Lung (tissue), 12 donors: Measurements from ENCODE around the gene CCNY. TPM values are rescaled to one million over a fixed set of nuclear protein-coding genes. Genes with fewer than 3 reads are reported as not detected.
"Not testable (repeated sequence)": the region's sequence is repeated elsewhere in the genome, so short reads cannot be mapped to it uniquely, and the experiment has no call there.

ENCODE experiments used
- ATAC-seq: fragments of 200-7000 bp; cut with Tn5 transposase; one replicate; pipeline ENCODE4 v1.9.1; 2020; ENCODE audit warnings: moderate number of reproducible peaks; ENCODE audit not compliant: insufficient read depth, low FRiP score
- DNase-seq, 3 donors: peaks; one replicate each; pipeline ENCODE4 v3.0.0-alpha.2; 2013 to 2017
- H3K27ac ChIP-seq, 2 donors: one replicate each; pipeline ENCODE4 v1.5.1; 2013; ENCODE audit warnings: mild to moderate bottlenecking in 2 of 2, moderate library complexity in 2 of 2, control low read depth in 1 of 2, inconsistent platforms in 1 of 2, low read depth in 1 of 2, low read length in 1 of 2
- H3K27me3 ChIP-seq, 3 donors: one replicate each; pipeline ENCODE4 v1.5.1; 2013; ENCODE audit warnings: low read length in 2 of 3; ENCODE audit not compliant: control insufficient read depth in 3 of 3, insufficient read depth in 3 of 3
- H3K36me3 ChIP-seq, 4 donors: one replicate each; pipeline ENCODE4 v1.5.1; 2013; ENCODE audit warnings: low read length in 4 of 4, mild to moderate bottlenecking in 1 of 4, moderate library complexity in 1 of 4; ENCODE audit not compliant: control insufficient read depth in 4 of 4, insufficient read depth in 4 of 4
- H3K4me1 ChIP-seq, 5 donors: one replicate each; pipeline ENCODE4 v1.5.1; 2013; ENCODE audit warnings: low read length in 5 of 5, mild to moderate bottlenecking in 2 of 5, moderate library complexity in 1 of 5; ENCODE audit not compliant: control insufficient read depth in 5 of 5, insufficient read depth in 5 of 5
- H3K4me3 ChIP-seq: one replicate; pipeline ENCODE4 v1.5.1; 2013; ENCODE audit warnings: mild to moderate bottlenecking, control low read depth, moderate library complexity
- H3K9ac ChIP-seq, 2 donors: one replicate each; pipeline ENCODE4 v1.5.1; 2013; ENCODE audit warnings: low read length in 2 of 2, control low read depth in 1 of 2; ENCODE audit not compliant: insufficient read depth in 1 of 2
- H3K9me3 ChIP-seq, 4 donors: one replicate each; pipeline ENCODE4 v1.5.1; 2013; ENCODE audit warnings: low read length in 3 of 4, mild to moderate bottlenecking in 1 of 4, moderate library complexity in 1 of 4; ENCODE audit not compliant: control insufficient read depth in 4 of 4, insufficient read depth in 3 of 4
- WGBS, 2 donors: extraction: QIAGEN DNeasy Blood & Tissue Kit; methylation state at CpG; one replicate each; pipeline ENCODE4 v1.1.7; 2013; 5-methylcytosine and 5-hydroxymethylcytosine counted together
- polyA plus RNA-seq, 2 donors: library from polyadenylated mRNA; stranded (reverse); fragments of 200-250 nt; gene quantifications; one replicate each; pipeline ENCODE4 v1.2.1, GENCODE V29; 2013
- total RNA-seq, 2 donors: library from RNA; depleted of rRNA in 1 of 2; stranded (reverse); fragments of >200 nt in 1 of 2; gene quantifications; one replicate each; pipeline ENCODE4 v1.2.1, GENCODE V29; 2014 to 2021
- TF ChIP-seq, protein P1 (sequence below): IDR thresholded peaks from 2 replicates; pipeline ENCODE4 v1.5.1; 2012; ENCODE audit warnings: mild to moderate bottlenecking; ENCODE audit errors: control extremely low read depth, extremely low read depth
- donor health status: control.
- donor health status: control.
- donor health status: Bipolar disorder and iron deficiency.
- donor health status: healthy.
- donor health status: DM: yes; HTN: yes; CAD: no.

The CCNY gene
- total and polyA plus RNA-seq, 4 donors: 26.6 to 63.0 (median 38.8) TPM

GRCh38 chr10:35400595-35401268 is 64.4 kb downstream of the CCNY start:
- WGBS, 2 donors: 68 to 84% methylated on average over 8 of the region's 8 CpGs
- H3K27ac ChIP-seq: peak overlapping the region in 1 of 2 donors; percentile 80
- H3K4me1 ChIP-seq: peaks cover 14 to 57% (median 28%) of the 10 kb centered on the region in 5 donors

DNA sequence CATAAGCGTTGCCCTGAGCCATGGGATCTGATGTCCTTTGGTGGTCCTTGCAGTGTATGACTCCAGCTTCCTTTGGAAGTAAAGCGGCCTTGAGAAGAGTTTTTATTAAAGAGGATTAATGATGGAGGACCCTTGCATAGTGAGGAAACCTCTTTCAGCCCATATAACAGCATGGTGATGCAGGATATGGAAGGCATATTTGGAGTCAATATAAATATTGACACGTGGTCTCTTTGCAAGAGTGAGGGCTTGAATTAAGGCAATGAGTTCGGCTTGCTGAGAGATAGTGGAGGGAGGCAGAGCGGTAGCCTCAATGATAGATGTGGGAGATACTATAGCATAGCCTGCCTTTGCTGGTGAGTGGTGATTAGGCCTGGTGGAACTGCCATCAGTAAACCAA is 67.2 kb downstream of the CCNY start:
- H3K4me3 ChIP-seq, ATAC-seq, H3K27me3 ChIP-seq, H3K9ac ChIP-seq, H3K27ac ChIP-seq, H3K36me3 ChIP-seq, DNase-seq, H3K9me3 ChIP-seq: not testable (repeated sequence)
- 95 to 99% methylated on average over 5 of the region's 5 CpGs for WGBS, 2 donors
- peaks cover 7 to 36% (median 16%) of the 10 kb centered on the region in 5 donors for H3K4me1 ChIP-seq

More at GRCh38 chr10:35400595-35401268, 64.4 kb downstream of the CCNY start:
- TF ChIP-seq, protein P1, sequence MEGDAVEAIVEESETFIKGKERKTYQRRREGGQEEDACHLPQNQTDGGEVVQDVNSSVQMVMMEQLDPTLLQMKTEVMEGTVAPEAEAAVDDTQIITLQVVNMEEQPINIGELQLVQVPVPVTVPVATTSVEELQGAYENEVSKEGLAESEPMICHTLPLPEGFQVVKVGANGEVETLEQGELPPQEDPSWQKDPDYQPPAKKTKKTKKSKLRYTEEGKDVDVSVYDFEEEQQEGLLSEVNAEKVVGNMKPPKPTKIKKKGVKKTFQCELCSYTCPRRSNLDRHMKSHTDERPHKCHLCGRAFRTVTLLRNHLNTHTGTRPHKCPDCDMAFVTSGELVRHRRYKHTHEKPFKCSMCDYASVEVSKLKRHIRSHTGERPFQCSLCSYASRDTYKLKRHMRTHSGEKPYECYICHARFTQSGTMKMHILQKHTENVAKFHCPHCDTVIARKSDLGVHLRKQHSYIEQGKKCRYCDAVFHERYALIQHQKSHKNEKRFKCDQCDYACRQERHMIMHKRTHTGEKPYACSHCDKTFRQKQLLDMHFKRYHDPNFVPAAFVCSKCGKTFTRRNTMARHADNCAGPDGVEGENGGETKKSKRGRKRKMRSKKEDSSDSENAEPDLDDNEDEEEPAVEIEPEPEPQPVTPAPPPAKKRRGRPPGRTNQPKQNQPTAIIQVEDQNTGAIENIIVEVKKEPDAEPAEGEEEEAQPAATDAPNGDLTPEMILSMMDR: no peak
- DNase-seq: no peak
- H3K36me3 ChIP-seq: no peaks in the 10 kb centered on the region
- no peaks in the 10 kb centered on the region for H3K27me3 ChIP-seq
- H3K4me3 ChIP-seq: no peak overlapping the region
- H3K9me3 ChIP-seq: no peaks in the 10 kb centered on the region
- ATAC-seq: peak; percentile 58
- no peak overlapping the region for H3K9ac ChIP-seq

DNA sequence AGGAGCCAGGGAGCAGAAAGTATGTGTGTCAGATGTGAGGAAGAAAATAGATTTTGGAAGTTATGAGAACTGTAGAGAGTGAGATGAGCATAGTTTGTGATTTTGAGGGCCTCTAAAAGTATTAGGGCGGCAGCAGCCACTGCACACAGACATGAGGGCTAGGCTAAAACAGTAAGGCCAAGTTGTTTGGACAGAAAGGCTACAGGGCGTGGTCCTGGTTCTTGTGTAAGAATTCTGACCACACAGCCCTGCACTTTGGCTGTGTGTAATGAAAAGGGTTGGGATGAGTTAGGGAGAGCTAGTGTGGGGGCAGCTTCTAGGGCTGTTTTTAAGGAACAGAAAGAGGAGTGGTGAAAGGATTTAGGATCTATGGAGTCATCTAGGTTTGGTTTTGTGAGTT is 67.8 kb downstream of the CCNY start:
- peaks cover 2 to 32% (median 16%) of the 10 kb centered on the region in 5 donors for H3K4me1 ChIP-seq
- H3K27ac ChIP-seq: not testable (repeated sequence)
- 51 to 83% methylated on average over 2 of the region's 2 CpGs for WGBS, 2 donors

GRCh38 chr10:35406003-35406630 is 69.8 kb downstream of the CCNY start:
- not testable (repeated sequence) for H3K4me3 ChIP-seq, H3K27ac ChIP-seq, H3K9me3 ChIP-seq, H3K36me3 ChIP-seq, DNase-seq, ATAC-seq, H3K9ac ChIP-seq, H3K27me3 ChIP-seq
- WGBS, 2 donors: 57 to 63% methylated on average over 4 to 5 of the region's 5 CpGs
- peaks cover 0 to 18% (median 1%) of the 10 kb centered on the region in 5 donors for H3K4me1 ChIP-seq

More for the DNA sequence above, 67.8 kb downstream of the CCNY start:
- not testable (repeated sequence) for ATAC-seq, H3K9ac ChIP-seq, H3K9me3 ChIP-seq, DNase-seq, H3K36me3 ChIP-seq, H3K4me3 ChIP-seq, H3K27me3 ChIP-seq

- H3K4me1 ChIP-seq: peaks cover 0 to 23% (median 0%) of the 10 kb centered on the region in 5 donors
- WGBS, 2 donors: 88 to 95% methylated on average over 12 of the region's 12 CpGs
- H3K9ac ChIP-seq, H3K36me3 ChIP-seq, DNase-seq, H3K27ac ChIP-seq, ATAC-seq, H3K4me3 ChIP-seq, H3K27me3 ChIP-seq, H3K9me3 ChIP-seq: not testable (repeated sequence)
Measured at GRCh38 chr10:35407696-35408095, 71.4 kb downstream of the CCNY start.
